ENCODE results near the gene RERE.
"Not testable (repeated sequence)": the region's sequence is repeated elsewhere in the genome, so short reads cannot be mapped to it uniquely, and the experiment has no call there.

The RERE gene

GRCh38 chr1:8807004-8807403 is 10.4 kb downstream of the RERE start:
- no peak for DNase-seq (ENCODE audit: low read depth in 2 of 3, low spot score in 2 of 3)

GRCh38 chr1:8800416-8800815 is 17.0 kb downstream of the RERE start:
- DNase-seq (ENCODE audit: low read depth in 2 of 3, low spot score in 2 of 3), result no peak

- DNase-seq (ENCODE audit: low read depth in 2 of 3, low spot score in 2 of 3), result no peak
These were observed 20.2 kb downstream of the RERE start for GRCh38 chr1:8797216-8797615.

- no peak for DNase-seq (ENCODE audit: low read depth in 2 of 3, low spot score in 2 of 3)
These were observed 20.6 kb downstream of the RERE start for GRCh38 chr1:8796812-8797211.

- no peak for DNase-seq (ENCODE audit: low read depth in 2 of 3, low spot score in 2 of 3)
These were observed 22.8 kb downstream of the RERE start for GRCh38 chr1:8794605-8795004.

- no peak for DNase-seq (ENCODE audit: low read depth in 2 of 3, low spot score in 2 of 3)
These were observed 25.6 kb downstream of the RERE start for GRCh38 chr1:8791819-8792218.

- DNase-seq (ENCODE audit: low read depth in 2 of 3, low spot score in 2 of 3), result no peak
These were observed 26.5 kb downstream of the RERE start for GRCh38 chr1:8790987-8791386.

GRCh38 chr1:8790478-8790877 is 27.0 kb downstream of the RERE start:
- DNase-seq (ENCODE audit: low read depth in 2 of 3, low spot score in 2 of 3), result no peak

GRCh38 chr1:8789314-8790214 is 27.9 kb downstream of the RERE start:
- DNase-seq (ENCODE audit: low read depth in 2 of 3, low spot score in 2 of 3), result no peak

GRCh38 chr1:8787218-8787617 is 30.2 kb downstream of the RERE start:
- no peak for DNase-seq (ENCODE audit: low read depth in 2 of 3, low spot score in 2 of 3)

GRCh38 chr1:8786204-8786603 is 31.2 kb downstream of the RERE start:
- not testable (repeated sequence) for DNase-seq (ENCODE audit: low read depth in 2 of 3, low spot score in 2 of 3)

- no peak for DNase-seq (ENCODE audit: low read depth in 2 of 3, low spot score in 2 of 3)
These were observed 34.5 kb downstream of the RERE start for GRCh38 chr1:8782955-8783354.

GRCh38 chr1:8782001-8782620 is 35.3 kb downstream of the RERE start:
- DNase-seq (ENCODE audit: low read depth in 2 of 3, low spot score in 2 of 3), result no peak

- no peak for DNase-seq (ENCODE audit: low read depth in 2 of 3, low spot score in 2 of 3)
These were observed 37.0 kb downstream of the RERE start for GRCh38 chr1:8780405-8780804.

- no peak for DNase-seq (ENCODE audit: low read depth in 2 of 3, low spot score in 2 of 3)
These were observed 39.6 kb downstream of the RERE start for GRCh38 chr1:8777867-8778266.

- no peak for DNase-seq (ENCODE audit: low read depth in 2 of 3, low spot score in 2 of 3)
These were observed 41.3 kb downstream of the RERE start for GRCh38 chr1:8776104-8776503.

GRCh38 chr1:8767006-8767405 is 50.4 kb downstream of the RERE start:
- no peak for DNase-seq (ENCODE audit: low read depth in 2 of 3, low spot score in 2 of 3)

- DNase-seq (ENCODE audit: low read depth in 2 of 3, low spot score in 2 of 3), result no peak
These were observed 52.2 kb downstream of the RERE start for GRCh38 chr1:8765198-8765597.

GRCh38 chr1:8764293-8764937 is 53.0 kb downstream of the RERE start:
- no peak for DNase-seq (ENCODE audit: low read depth in 2 of 3, low spot score in 2 of 3)

GRCh38 chr1:8763888-8764287 is 53.6 kb downstream of the RERE start:
- no peak for DNase-seq (ENCODE audit: low read depth in 2 of 3, low spot score in 2 of 3)

- DNase-seq (ENCODE audit: low read depth in 2 of 3, low spot score in 2 of 3), result no peak
These were observed 62.4 kb downstream of the RERE start for GRCh38 chr1:8754993-8755392.

GRCh38 chr1:8754247-8754650 is 63.2 kb downstream of the RERE start:
- no peak for DNase-seq (ENCODE audit: low read depth in 2 of 3, low spot score in 2 of 3)

All from activated CD8-positive, alpha-beta memory T cell treated with anti-CD3 and anti-CD28 coated beads for 48 hours (primary cell).